Testis (tissue), 5 donors: ENCODE data around the gene OR4C5. TPM values are rescaled to one million over a fixed set of nuclear protein-coding genes. Genes with fewer than 3 reads are reported as not detected.
"Not testable (repeated sequence)": the region's sequence is repeated elsewhere in the genome, so short reads cannot be mapped to it uniquely, and the experiment has no call there.

ENCODE experiments used
- DNase-seq: peaks from one replicate; pipeline ENCODE4 v3.0.0-alpha.2; 2019
- H3K27ac ChIP-seq, 2 donors: fragments of 200-600 bp; sonication (generic); one replicate each; pipeline ENCODE4 v1.5.1; 2019
- H3K27me3 ChIP-seq: fragments of 200-600 bp; sonication (generic); one replicate; pipeline ENCODE4 v1.5.1; 2019
- H3K36me3 ChIP-seq: fragments of 200-600 bp; sonication (generic); one replicate; pipeline ENCODE4 v1.5.1; 2017; ENCODE audit warnings: low read depth; ENCODE audit errors: missing control alignments
- H3K4me1 ChIP-seq: fragments of 200-600 bp; sonication (generic); one replicate; pipeline ENCODE4 v1.5.1; 2019
- H3K4me3 ChIP-seq, 2 donors: fragments of 200-600 bp; sonication (generic); one replicate each; pipeline ENCODE4 v1.5.1; 2017 to 2019
- H3K9me3 ChIP-seq: fragments of 200-600 bp; sonication (generic); one replicate; pipeline ENCODE4 v1.5.1; 2017
- CTCF ChIP-seq, 3 experiments: fragments of 450-650 bp in 2 of 3; fragments of 200-600 bp in 1 of 3; sonication (generic) in 1 of 3; IDR thresholded peaks; one replicate each; pipeline ENCODE4 v1.5.1; 2016 to 2019; ENCODE audit warnings: antibody characterized with exemption in 3 of 3, mild to moderate bottlenecking in 2 of 3, moderate library complexity in 1 of 3
- POLR2A ChIP-seq: fragments of 450-650 bp; IDR thresholded peaks from one replicate; pipeline ENCODE4 v1.6.1; 2017; ENCODE audit warnings: antibody characterized with exemption, mild to moderate bottlenecking, moderate library complexity
- WGBS, 2 donors: methylation state at CpG; one replicate each; pipeline ENCODE4 v1.1.5; 2018; 5-methylcytosine and 5-hydroxymethylcytosine counted together
- intact Hi-C: fragments of 100-400 bp; cut with DNase I; formaldehyde crosslinking; loops from one replicate; pipeline ENCODE4 v1.15.1; 2023; ENCODE audit warnings: low total_unique reads
- long read RNA-seq, 2 donors: transcript quantifications; one replicate each; lab custom pipeline, GENCODE V29; 2026
- polyA plus RNA-seq: library from polyadenylated mRNA; stranded (reverse); fragments of 350-450 nt; fragmentation: Illumina TruSeq; extraction: RNeasy Lipid Tissue Mini Kit (QIAGEN cat#74804); gene quantifications from one replicate; pipeline ENCODE4 v1.2.3, GENCODE V29; 2014; ENCODE audit warnings: low read depth, low replicate concordance; ENCODE audit not compliant: insufficient read depth
- total RNA-seq, 2 donors: library from RNA; depleted of rRNA; stranded (reverse); fragments of >200 nt; gene quantifications; one replicate each; pipeline ENCODE4 v1.2.3, GENCODE V29; 2016

OR4C5 gene
- total RNA-seq (not detected), polyA plus RNA-seq (not detected)
- long read RNA-seq, donor 1 = 0 reads
- long read RNA-seq, donor 2 = 0 reads

- no peak within 1 kb of the TSS for H3K4me3 ChIP-seq
- intact Hi-C loops = no loop called here
- no peaks in the 10 kb centered on the region for H3K36me3 ChIP-seq
- no peaks in the 10 kb centered on the region for H3K4me1 ChIP-seq
- DNase-seq = no peak
- no peaks in the 10 kb centered on the region for H3K27me3 ChIP-seq
- no peak for TF ChIP-seq CTCF (IDR thresholded peaks at IDR 0.05)
- no peak for TF ChIP-seq POLR2A
- H3K27ac ChIP-seq = no peak within 1 kb of the TSS
- 71 to 75% methylated on average over 2 of the region's 2 CpGs for WGBS, 2 donors
- H3K9me3 ChIP-seq = no peaks in the 10 kb centered on the region
Observed at GRCh38 chr11:48366365-48366764, at the start of gene OR4C5. TSS of gene OR4C5 (minus strand) at chr11:48366465. CDS start at chr11:48366465, 0 bp downstream.

- Histone ChIP-seq H3K9me3 (no peaks in the 10 kb centered on the region), H3K4me3 (no peak overlapping the region), H3K27ac (no peak overlapping the region), H3K27me3 (no peaks in the 10 kb centered on the region), H3K4me1 (no peaks in the 10 kb centered on the region), H3K36me3 (no peaks in the 10 kb centered on the region)
- 39 to 40% methylated on average over 4 of the region's 4 CpGs for WGBS, 2 donors
- TF ChIP-seq CTCF (IDR thresholded peaks at IDR 0.05) (no peak), POLR2A (no peak)
- intact Hi-C loops = no loop called here
- DNase-seq = no peak
Observed at GRCh38 chr11:48384670-48385069, 18.4 kb upstream of the OR4C5 start.

- H3K36me3 ChIP-seq, intact Hi-C loops, H3K4me3 ChIP-seq, DNase-seq, H3K27me3 ChIP-seq, H3K27ac ChIP-seq, H3K9me3 ChIP-seq, H3K4me1 ChIP-seq: not testable (repeated sequence)
- 53 to 56% methylated on average over 2 of the region's 2 CpGs for WGBS, 2 donors
Observed at GRCh38 chr11:48384151-48384550, 17.9 kb upstream of the OR4C5 start.

- DNase-seq, H3K9me3 ChIP-seq, H3K27me3 ChIP-seq, H3K36me3 ChIP-seq, H3K4me1 ChIP-seq, intact Hi-C loops, H3K27ac ChIP-seq, H3K4me3 ChIP-seq: not testable (repeated sequence)
- WGBS, 2 donors = 53 to 62% methylated on average over 2 of the region's 2 CpGs
Observed at GRCh38 chr11:48361289-48361688, 5.0 kb downstream of the OR4C5 start.

- TF ChIP-seq CTCF (IDR thresholded peaks at IDR 0.05) (no peak), POLR2A (no peak)
- no peaks in the 10 kb centered on the region for H3K36me3 ChIP-seq
- intact Hi-C loops = no loop called here
- no peaks in the 10 kb centered on the region for H3K27me3 ChIP-seq
- no peak for DNase-seq
- H3K4me1 ChIP-seq = no peaks in the 10 kb centered on the region
- WGBS, 2 donors = 71 to 81% methylated on average over 1 of the region's 1 CpG
- H3K27ac ChIP-seq = no peak overlapping the region
- H3K4me3 ChIP-seq = no peak overlapping the region
- no peaks in the 10 kb centered on the region for H3K9me3 ChIP-seq
Observed at GRCh38 chr11:48354677-48355076, 11.6 kb downstream of the OR4C5 start.

GRCh38 chr11:48354013-48354412, 12.3 kb downstream of the OR4C5 start:
- H3K36me3 ChIP-seq = no peaks in the 10 kb centered on the region
- H3K27me3 ChIP-seq = no peaks in the 10 kb centered on the region
- 69 to 70% methylated on average over 4 of the region's 4 CpGs for WGBS, 2 donors
- H3K4me3 ChIP-seq = no peak overlapping the region
- no peaks in the 10 kb centered on the region for H3K9me3 ChIP-seq
- intact Hi-C loops = no loop called here
- no peak for DNase-seq
- H3K4me1 ChIP-seq = no peaks in the 10 kb centered on the region
- H3K27ac ChIP-seq = no peak overlapping the region
- no peak for TF ChIP-seq CTCF (IDR thresholded peaks at IDR 0.05)
- TF ChIP-seq POLR2A = no peak

- WGBS, 2 donors = 62 to 73% methylated on average over 5 of the region's 5 CpGs
- DNase-seq, H3K27me3 ChIP-seq, H3K27ac ChIP-seq, H3K36me3 ChIP-seq, intact Hi-C loops, H3K4me3 ChIP-seq, H3K9me3 ChIP-seq, H3K4me1 ChIP-seq: not testable (repeated sequence)
Observed at GRCh38 chr11:48346286-48346685, 20.0 kb downstream of the OR4C5 start.

GRCh38 chr11:48342505-48342904, 23.8 kb downstream of the OR4C5 start:
- DNase-seq, H3K4me1 ChIP-seq, H3K27me3 ChIP-seq, H3K4me3 ChIP-seq, H3K27ac ChIP-seq, H3K9me3 ChIP-seq, H3K36me3 ChIP-seq, intact Hi-C loops: not testable (repeated sequence)
- WGBS, 2 donors = 59 to 68% methylated on average over 2 of the region's 2 CpGs
